ENCODE results near the gene MTAP.

MTAP gene

GRCh38 chr9:21782205-21782604 is 20.2 kb upstream of the MTAP start:
- H3K27ac ChIP-seq (ENCODE audit: low read depth, low read length), result no peak overlapping the region
- no peaks in the 10 kb centered on the region for H3K4me1 ChIP-seq (ENCODE audit: control insufficient read depth, low read length)
- H3K9me3 ChIP-seq (ENCODE audit: control insufficient read depth, insufficient read depth, low read length), result no peaks in the 10 kb centered on the region
- TF ChIP-seq CTCF (IDR thresholded peaks at IDR 0.05; ENCODE audit: low read depth, low read length, poor library complexity, severe bottlenecking), result no peak
- no peak for TF ChIP-seq EZH2phosphoT487 (IDR thresholded peaks at IDR 0.05; ENCODE audit: borderline replicate concordance, low read length)
- no peaks in the 10 kb centered on the region for H3F3A ChIP-seq (ENCODE audit: control insufficient read depth, insufficient read depth)
- H3K79me2 ChIP-seq (ENCODE audit: control insufficient read depth, low read length), result no peaks in the 10 kb centered on the region
- no peaks in the 10 kb centered on the region for H3K36me3 ChIP-seq (ENCODE audit: control insufficient read depth, low read length)
- no peaks in the 10 kb centered on the region for H3K27me3 ChIP-seq (ENCODE audit: control insufficient read depth, low read length)
- no peaks in the 10 kb centered on the region for H3K9me2 ChIP-seq (replicated peaks; ENCODE audit: control insufficient read depth, low read length)
- H3K4me3 ChIP-seq (ENCODE audit: low read length), result no peak overlapping the region
- H4K20me1 ChIP-seq (ENCODE audit: control insufficient read depth, insufficient read depth, low read depth, low read length), result no peaks in the 10 kb centered on the region
- H3K4me2 ChIP-seq (ENCODE audit: low read length), result no peak overlapping the region

DNA sequence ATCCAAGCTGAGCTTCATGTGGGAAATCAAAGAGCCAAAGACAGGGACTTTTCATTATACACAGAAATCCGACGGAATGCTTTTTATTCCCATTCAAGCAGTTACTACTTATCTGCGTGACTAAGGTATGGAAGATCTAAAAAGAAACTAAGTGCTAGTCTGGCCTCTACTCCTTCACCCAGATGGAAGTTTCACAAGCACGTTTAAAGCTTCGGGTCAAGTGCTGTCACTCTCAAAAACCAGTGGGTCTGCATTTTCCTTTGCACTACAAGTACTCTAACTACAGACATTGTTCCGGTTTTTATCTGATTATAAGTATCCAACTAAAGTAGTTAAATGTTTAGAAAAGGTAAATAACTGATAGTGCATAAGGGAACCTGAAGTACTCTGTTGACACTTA is 13.7 kb upstream of the MTAP start:
- H3K4me3 ChIP-seq (ENCODE audit: low read length), result no peak overlapping the region
- no peaks in the 10 kb centered on the region for H3K9me2 ChIP-seq (replicated peaks; ENCODE audit: control insufficient read depth, low read length)
- no peaks in the 10 kb centered on the region for H3K79me2 ChIP-seq (ENCODE audit: control insufficient read depth, low read length)
- no peaks in the 10 kb centered on the region for H3K4me1 ChIP-seq (ENCODE audit: control insufficient read depth, low read length)
- H3K27me3 ChIP-seq (ENCODE audit: control insufficient read depth, low read length), result no peaks in the 10 kb centered on the region
- H3K9me3 ChIP-seq (ENCODE audit: control insufficient read depth, insufficient read depth, low read length), result no peaks in the 10 kb centered on the region
- H3K4me2 ChIP-seq (ENCODE audit: low read length), result no peak overlapping the region
- no peaks in the 10 kb centered on the region for H4K20me1 ChIP-seq (ENCODE audit: control insufficient read depth, insufficient read depth, low read depth, low read length)
- H3K27ac ChIP-seq (ENCODE audit: low read depth, low read length), result no peak overlapping the region
- H3K36me3 ChIP-seq (ENCODE audit: control insufficient read depth, low read length), result no peaks in the 10 kb centered on the region
- no peak for TF ChIP-seq CTCF (IDR thresholded peaks at IDR 0.05; ENCODE audit: low read depth, low read length, poor library complexity, severe bottlenecking)
- TF ChIP-seq EZH2phosphoT487 (IDR thresholded peaks at IDR 0.05; ENCODE audit: borderline replicate concordance, low read length), result no peak
- H3F3A ChIP-seq (ENCODE audit: control insufficient read depth, insufficient read depth), result no peaks in the 10 kb centered on the region

- H3K27ac ChIP-seq (ENCODE audit: low read depth, low read length), result no peak overlapping the region
- peak overlapping the region; percentile 21 for H3K4me3 ChIP-seq (ENCODE audit: low read length)
Measured at GRCh38 chr9:21789541-21790037, 12.8 kb upstream of the MTAP start.

More at GRCh38 chr9:21789541-21790037, 12.8 kb upstream of the MTAP start:
- Histone ChIP-seq H3K9me2 (replicated peaks; ENCODE audit: control insufficient read depth, low read length) (no peaks in the 10 kb centered on the region), H4K20me1 (ENCODE audit: control insufficient read depth, insufficient read depth, low read depth, low read length) (no peaks in the 10 kb centered on the region), H3K36me3 (ENCODE audit: control insufficient read depth, low read length) (no peaks in the 10 kb centered on the region), H3F3A (ENCODE audit: control insufficient read depth, insufficient read depth) (no peaks in the 10 kb centered on the region), H3K27me3 (ENCODE audit: control insufficient read depth, low read length) (no peaks in the 10 kb centered on the region), H3K4me2 (ENCODE audit: low read length) (peak overlapping the region; percentile 51), H3K4me1 (ENCODE audit: control insufficient read depth, low read length) (no peaks in the 10 kb centered on the region), H3K9me3 (ENCODE audit: control insufficient read depth, insufficient read depth, low read length) (no peaks in the 10 kb centered on the region), H3K79me2 (ENCODE audit: control insufficient read depth, low read length) (no peaks in the 10 kb centered on the region)
- TF ChIP-seq EZH2phosphoT487 (IDR thresholded peaks at IDR 0.05; ENCODE audit: borderline replicate concordance, low read length) (no peak), CTCF (IDR thresholded peaks at IDR 0.05; ENCODE audit: low read depth, low read length, poor library complexity, severe bottlenecking) (peak; percentile 92)

All from DOHH2 (cell line).